Measurements from ENCODE around the gene RPL10L. TPM values are rescaled to one million over a fixed set of nuclear protein-coding genes. Genes with fewer than 3 reads are reported as not detected.

Gene RPL10L
- total RNA-seq (not detected), polyA plus RNA-seq (not detected)
- long read RNA-seq, donor 1, result 0 reads
- long read RNA-seq, donor 2, result 0 reads

- Histone ChIP-seq H3K4me3 (no peak within 1 kb of the TSS), H3K36me3 (ENCODE audit: insufficient read depth in 1 of 2, low read depth in 1 of 2) (no peaks in the 10 kb centered on the region), H3K27ac (no peak within 1 kb of the TSS), H3K9me3 (no peaks in the 10 kb centered on the region), H3K27me3 (ENCODE audit: insufficient read depth in 3 of 3, low read length in 2 of 3) (no peaks in the 10 kb centered on the region), H3K4me1 (no peaks in the 10 kb centered on the region)
- no peak for DNase-seq
- TF ChIP-seq, protein P1, sequence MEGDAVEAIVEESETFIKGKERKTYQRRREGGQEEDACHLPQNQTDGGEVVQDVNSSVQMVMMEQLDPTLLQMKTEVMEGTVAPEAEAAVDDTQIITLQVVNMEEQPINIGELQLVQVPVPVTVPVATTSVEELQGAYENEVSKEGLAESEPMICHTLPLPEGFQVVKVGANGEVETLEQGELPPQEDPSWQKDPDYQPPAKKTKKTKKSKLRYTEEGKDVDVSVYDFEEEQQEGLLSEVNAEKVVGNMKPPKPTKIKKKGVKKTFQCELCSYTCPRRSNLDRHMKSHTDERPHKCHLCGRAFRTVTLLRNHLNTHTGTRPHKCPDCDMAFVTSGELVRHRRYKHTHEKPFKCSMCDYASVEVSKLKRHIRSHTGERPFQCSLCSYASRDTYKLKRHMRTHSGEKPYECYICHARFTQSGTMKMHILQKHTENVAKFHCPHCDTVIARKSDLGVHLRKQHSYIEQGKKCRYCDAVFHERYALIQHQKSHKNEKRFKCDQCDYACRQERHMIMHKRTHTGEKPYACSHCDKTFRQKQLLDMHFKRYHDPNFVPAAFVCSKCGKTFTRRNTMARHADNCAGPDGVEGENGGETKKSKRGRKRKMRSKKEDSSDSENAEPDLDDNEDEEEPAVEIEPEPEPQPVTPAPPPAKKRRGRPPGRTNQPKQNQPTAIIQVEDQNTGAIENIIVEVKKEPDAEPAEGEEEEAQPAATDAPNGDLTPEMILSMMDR (IDR thresholded peaks at IDR 0.05), result no peak
- 94 to 95% (median 94%) methylated on average over 36 of the region's 36 CpGs for WGBS, 3 donors
- no peak for ATAC-seq
- intact Hi-C loops (cut with DNase I), result no loop called here
Observed at GRCh38 chr14:46651526-46652144, at the start of gene RPL10L. RPL10L (minus strand) TSS chr14:46651781; CDS start chr14:46651736, 45 bp downstream.

DNA sequence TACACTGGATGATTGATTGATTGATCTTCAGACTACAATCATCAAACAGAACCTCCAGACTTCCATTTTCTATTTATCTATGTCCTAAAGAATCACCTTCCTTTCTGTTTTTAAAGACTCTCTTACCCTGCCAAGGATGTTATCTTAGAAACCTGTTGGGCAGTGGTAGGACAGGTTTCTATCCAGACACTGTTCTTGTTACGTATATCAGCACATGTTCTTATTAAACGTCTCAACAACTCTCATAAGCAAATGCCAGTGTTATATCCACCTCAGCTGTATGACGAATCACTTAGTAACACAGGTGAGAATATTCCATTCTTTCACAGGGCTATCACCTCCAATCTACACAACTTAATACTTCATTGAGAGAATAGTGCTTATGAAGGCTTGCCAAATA, 40.2 kb upstream of the RPL10L start:
- intact Hi-C loops (cut with DNase I), result no loop called here
- DNase-seq, result no peak
- TF ChIP-seq, protein P1 (IDR thresholded peaks at IDR 0.05), result no peak
- 83 to 92% (median 91%) methylated on average over 3 of the region's 3 CpGs for WGBS, 3 donors
- no peaks in the 10 kb centered on the region for H3K27me3 ChIP-seq (ENCODE audit: insufficient read depth in 3 of 3, low read length in 2 of 3)
- H3K4me1 ChIP-seq, result no peaks in the 10 kb centered on the region
- H3K4me3 ChIP-seq, result no peak overlapping the region
- no peak for ATAC-seq
- H3K27ac ChIP-seq, result no peak overlapping the region
- H3K9me3 ChIP-seq, result no peaks in the 10 kb centered on the region
- H3K36me3 ChIP-seq (ENCODE audit: insufficient read depth in 1 of 2, low read depth in 1 of 2), result no peaks in the 10 kb centered on the region

DNA sequence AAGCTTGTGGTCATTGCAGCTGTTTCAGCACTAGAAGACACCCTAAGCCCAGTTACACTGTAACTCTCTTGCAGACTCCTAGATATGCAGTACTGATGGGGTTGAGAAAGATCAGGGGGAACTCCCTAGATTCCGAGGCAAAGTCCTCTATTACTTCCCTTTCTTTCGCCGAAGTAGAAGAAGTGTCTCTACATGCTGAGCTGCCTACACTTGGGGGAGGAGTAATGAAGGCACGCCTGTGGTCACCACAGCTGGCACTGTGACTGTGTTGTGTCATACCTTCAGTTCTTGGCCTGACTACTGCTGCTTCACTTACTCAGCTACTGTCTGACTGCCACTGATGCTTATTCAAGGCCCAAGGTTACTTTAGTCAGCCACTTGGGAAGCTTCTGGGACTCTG, 35.1 kb upstream of the RPL10L start:
- Histone ChIP-seq H3K4me3 (no peak overlapping the region), H3K27me3 (ENCODE audit: insufficient read depth in 3 of 3, low read length in 2 of 3) (no peaks in the 10 kb centered on the region), H3K4me1 (no peaks in the 10 kb centered on the region), H3K27ac (no peak overlapping the region), H3K36me3 (ENCODE audit: insufficient read depth in 1 of 2, low read depth in 1 of 2) (no peaks in the 10 kb centered on the region), H3K9me3 (peaks cover 3% of the 10 kb centered on the region)
- intact Hi-C loops (cut with DNase I), result no loop called here
- no peak for DNase-seq
- TF ChIP-seq, protein P1 (IDR thresholded peaks at IDR 0.05), result no peak
- 89 to 94% (median 90%) methylated on average over 4 of the region's 4 CpGs for WGBS, 3 donors
- no peak for ATAC-seq

DNA sequence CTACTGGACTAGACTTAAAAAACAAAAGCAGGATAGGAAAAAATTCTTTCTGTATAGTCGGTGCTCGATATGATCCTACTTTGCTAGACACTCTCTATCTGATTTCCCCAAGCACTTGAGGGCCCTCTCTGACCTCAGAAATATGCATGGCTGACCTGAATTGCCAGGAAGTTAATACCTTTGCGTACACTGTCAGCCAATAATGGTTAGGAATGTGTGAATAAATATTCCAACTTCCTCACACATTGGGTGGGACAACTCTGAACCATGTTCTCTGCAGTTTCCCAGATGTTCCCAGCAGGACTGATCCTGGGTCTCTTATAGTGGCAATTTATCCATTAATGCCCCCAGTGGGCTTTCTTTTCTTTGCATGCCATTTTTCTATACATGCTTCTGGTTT, 20.5 kb upstream of the RPL10L start:
- TF ChIP-seq, protein P1 (IDR thresholded peaks at IDR 0.05), result no peak
- H3K4me1 ChIP-seq, result no peaks in the 10 kb centered on the region
- no peaks in the 10 kb centered on the region for H3K27me3 ChIP-seq (ENCODE audit: insufficient read depth in 3 of 3, low read length in 2 of 3)
- no peak for DNase-seq
- H3K27ac ChIP-seq, result no peak overlapping the region
- intact Hi-C loops (cut with DNase I), result no loop called here
- no peak for ATAC-seq
- no peaks in the 10 kb centered on the region for H3K9me3 ChIP-seq
- H3K4me3 ChIP-seq, result no peak overlapping the region
- WGBS, 3 donors, result 69 to 73% (median 71%) methylated on average over 3 of the region's 3 CpGs
- no peaks in the 10 kb centered on the region for H3K36me3 ChIP-seq (ENCODE audit: insufficient read depth in 1 of 2, low read depth in 1 of 2)

DNA sequence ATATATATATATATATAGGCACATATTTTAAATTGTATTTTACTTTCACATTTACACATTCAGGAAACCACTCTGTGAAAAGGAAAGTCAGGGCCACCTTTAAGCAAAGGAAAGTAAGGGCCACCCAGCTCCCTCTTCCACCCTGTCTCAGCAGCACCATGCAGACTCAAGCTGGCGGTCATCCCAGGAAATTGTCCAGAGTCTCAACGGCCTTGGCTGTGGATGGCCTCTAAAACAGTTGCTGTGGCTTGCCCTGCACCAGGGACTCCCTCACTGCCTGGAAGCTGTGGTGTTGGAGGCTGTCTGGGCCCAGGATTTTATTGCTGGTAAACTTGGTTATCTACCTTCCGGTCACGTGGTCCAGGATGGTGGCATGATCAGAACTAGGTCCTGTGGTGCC, 11.8 kb upstream of the RPL10L start:
- intact Hi-C loops (cut with DNase I), result no loop called here
- no peaks in the 10 kb centered on the region for H3K27me3 ChIP-seq (ENCODE audit: insufficient read depth in 3 of 3, low read length in 2 of 3)
- H3K4me3 ChIP-seq, result no peak overlapping the region
- no peak overlapping the region for H3K27ac ChIP-seq
- ATAC-seq (no peak), DNase-seq (no peak)
- no peaks in the 10 kb centered on the region for H3K4me1 ChIP-seq
- H3K9me3 ChIP-seq, result peaks cover 6% of the 10 kb centered on the region
- no peaks in the 10 kb centered on the region for H3K36me3 ChIP-seq (ENCODE audit: insufficient read depth in 1 of 2, low read depth in 1 of 2)
- 71 to 77% (median 72%) methylated on average over 4 of the region's 4 CpGs for WGBS, 3 donors
- TF ChIP-seq, protein P1 (IDR thresholded peaks at IDR 0.05), result no peak

Data from psoas muscle (tissue), 8 donors.